ENCODE data around the gene TRIM26. TPM values are rescaled to one million over a fixed set of nuclear protein-coding genes. Genes with fewer than 3 reads are reported as not detected.

TRIM26 gene
- total RNA-seq, 2 experiments from 2014 or later = 42.1 to 44.1 TPM

DNA sequence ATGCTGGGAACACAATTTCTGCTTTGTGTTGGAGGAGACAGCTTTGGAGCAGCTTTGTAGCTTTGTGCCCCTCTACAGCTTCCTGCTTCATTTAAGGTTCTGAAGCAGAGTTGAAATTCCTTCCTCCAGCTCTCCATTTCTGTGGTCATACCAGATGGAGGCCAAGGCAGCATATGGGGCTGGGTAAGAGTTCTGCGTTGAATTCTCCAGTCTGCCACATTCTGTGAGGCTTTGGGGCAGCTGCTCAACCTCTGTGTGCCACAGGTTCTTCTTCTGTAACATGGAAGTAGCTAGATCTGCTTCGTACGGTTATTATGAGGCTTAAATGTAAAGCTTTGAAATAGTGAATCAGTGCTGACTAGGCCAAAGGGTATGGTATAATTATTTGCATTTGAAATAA is 2.9 kb upstream of the TRIM26 start:
- Histone ChIP-seq H3K27me3 (ENCODE audit: control insufficient read depth in 1 of 2, insufficient read depth in 2 of 2, low read length in 2 of 2) (no peaks in the 10 kb centered on the region), H3K4me3 (ENCODE audit: low read length) (no peak overlapping the region), H3K9me3 (ENCODE audit: control insufficient read depth in 1 of 2, insufficient read depth in 1 of 2, low read length in 2 of 2) (no peaks in the 10 kb centered on the region), H3K27ac (ENCODE audit: low read depth in 1 of 2, low read length in 2 of 2) (no peak overlapping the region), H3K4me1 (ENCODE audit: insufficient read depth, low read length) (peaks cover 24% of the 10 kb centered on the region), H3K36me3 (ENCODE audit: insufficient read depth, low read length) (no peaks in the 10 kb centered on the region)
- H3K27me3 Mint-ChIP-seq = no peaks in the 10 kb centered on the region
- peaks cover 13% of the 10 kb centered on the region for H3K36me3 Mint-ChIP-seq (ENCODE audit: low read depth)
- ChIA-PET CTCF (interaction anchor here (1.2 kb wide), 1 partner anchor 180 kb away, joined by 3 read pairs; no protein-coding TSS in a partner anchor), POLR2A (interaction anchor here (0.5 to 0.9 kb wide), 2 partner anchors 42 to 110 kb away, joined by 4 to 9 read pairs; partner anchors contain the start of gene TRIM39)
- peak overlapping the region; percentile 81 for H3K4me3 Mint-ChIP-seq
- TF ChIP-seq, protein P1, sequence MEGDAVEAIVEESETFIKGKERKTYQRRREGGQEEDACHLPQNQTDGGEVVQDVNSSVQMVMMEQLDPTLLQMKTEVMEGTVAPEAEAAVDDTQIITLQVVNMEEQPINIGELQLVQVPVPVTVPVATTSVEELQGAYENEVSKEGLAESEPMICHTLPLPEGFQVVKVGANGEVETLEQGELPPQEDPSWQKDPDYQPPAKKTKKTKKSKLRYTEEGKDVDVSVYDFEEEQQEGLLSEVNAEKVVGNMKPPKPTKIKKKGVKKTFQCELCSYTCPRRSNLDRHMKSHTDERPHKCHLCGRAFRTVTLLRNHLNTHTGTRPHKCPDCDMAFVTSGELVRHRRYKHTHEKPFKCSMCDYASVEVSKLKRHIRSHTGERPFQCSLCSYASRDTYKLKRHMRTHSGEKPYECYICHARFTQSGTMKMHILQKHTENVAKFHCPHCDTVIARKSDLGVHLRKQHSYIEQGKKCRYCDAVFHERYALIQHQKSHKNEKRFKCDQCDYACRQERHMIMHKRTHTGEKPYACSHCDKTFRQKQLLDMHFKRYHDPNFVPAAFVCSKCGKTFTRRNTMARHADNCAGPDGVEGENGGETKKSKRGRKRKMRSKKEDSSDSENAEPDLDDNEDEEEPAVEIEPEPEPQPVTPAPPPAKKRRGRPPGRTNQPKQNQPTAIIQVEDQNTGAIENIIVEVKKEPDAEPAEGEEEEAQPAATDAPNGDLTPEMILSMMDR (IDR thresholded peaks at IDR 0.05) = no peak
- intact Hi-C loops (cut with DNase I, micrococcal nuclease) = loop anchor here in 1 of 2 experiments (5.0 to 10.0 kb wide), 4 partner anchors 111 to 1979 kb away; partner anchors contain the start of genes ABCF1, GPSM3, PBX2 and TRIM39
- no peaks in the 10 kb centered on the region for H3K9me3 Mint-ChIP-seq
- no peak for ATAC-seq (ENCODE audit: poor library complexity)
- no peak for DNase-seq
- H3K4me1 Mint-ChIP-seq (ENCODE audit: low read depth) = peaks cover 41% of the 10 kb centered on the region
- H3K27ac Mint-ChIP-seq = peak overlapping the region; percentile 100

DNA sequence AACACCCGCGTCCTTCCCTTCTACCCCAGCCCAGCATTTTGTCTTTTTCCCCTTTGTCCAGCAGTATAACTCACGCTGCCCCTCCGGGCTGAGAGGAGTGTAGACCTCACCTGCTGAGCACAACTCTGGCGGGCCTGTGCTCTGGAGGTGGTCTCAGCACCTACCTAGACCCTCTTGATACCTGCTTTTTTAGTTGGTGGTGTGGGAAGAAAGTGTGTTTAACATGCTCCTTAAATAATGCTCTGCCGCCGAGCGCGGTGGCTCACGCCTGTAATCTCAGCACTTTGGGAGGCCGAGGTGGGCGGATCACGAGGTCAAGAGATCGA is 1.4 kb upstream of the TRIM26 start:
- Histone ChIP-seq H3K27me3 (ENCODE audit: control insufficient read depth in 1 of 2, insufficient read depth in 2 of 2, low read length in 2 of 2) (no peaks in the 10 kb centered on the region), H3K36me3 (ENCODE audit: insufficient read depth, low read length) (no peaks in the 10 kb centered on the region), H3K27ac (ENCODE audit: low read depth in 1 of 2, low read length in 2 of 2) (peak overlapping the region; percentile 98 to 99), H3K4me1 (ENCODE audit: insufficient read depth, low read length) (peaks cover 36% of the 10 kb centered on the region), H3K4me3 (ENCODE audit: low read length) (peak overlapping the region; percentile 90), H3K9me3 (ENCODE audit: control insufficient read depth in 1 of 2, insufficient read depth in 1 of 2, low read length in 2 of 2) (no peaks in the 10 kb centered on the region)
- H3K9me3 Mint-ChIP-seq = no peaks in the 10 kb centered on the region
- TF ChIP-seq, protein P1 (IDR thresholded peaks at IDR 0.05) = no peak
- peaks cover 18% of the 10 kb centered on the region for H3K36me3 Mint-ChIP-seq (ENCODE audit: low read depth)
- ATAC-seq (ENCODE audit: poor library complexity) (no peak), DNase-seq (no peak)
- H3K4me1 Mint-ChIP-seq (ENCODE audit: low read depth) = peaks cover 52% of the 10 kb centered on the region
- peak overlapping the region; percentile 100 for H3K27ac Mint-ChIP-seq
- intact Hi-C loops (cut with DNase I, micrococcal nuclease) = loop anchor here in 1 of 2 experiments (2.0 to 10.0 kb wide), 5 partner anchors 44 to 1980 kb away; partner anchors contain the start of genes ABCF1, GPSM3, PBX2 and PPP1R11
- CTCF ChIA-PET = interaction anchor here (0.6 kb wide), 1 partner anchor 26 kb away, joined by 3 read pairs; no protein-coding TSS in a partner anchor
- POLR2A ChIA-PET = interaction anchor here (0.5 to 3.4 kb wide), 13 partner anchors 9 to 506 kb away, joined by 3 to 61 read pairs (median 5); partner anchors contain the start of genes PPP1R11, PRR3 and TRIM39
- peak overlapping the region; percentile 96 for H3K4me3 Mint-ChIP-seq
- no peaks in the 10 kb centered on the region for H3K27me3 Mint-ChIP-seq

- peak overlapping the region; percentile 90 for H3K4me3 ChIP-seq (ENCODE audit: low read length)
- no peaks in the 10 kb centered on the region for H3K36me3 ChIP-seq (ENCODE audit: insufficient read depth, low read length)
- Mint-ChIP-seq H3K27ac (peak overlapping the region; percentile 100), H3K9me3 (no peaks in the 10 kb centered on the region), H3K4me1 (ENCODE audit: low read depth) (peaks cover 49% of the 10 kb centered on the region), H3K36me3 (ENCODE audit: low read depth) (peaks cover 18% of the 10 kb centered on the region), H3K4me3 (peak overlapping the region; percentile 96), H3K27me3 (no peaks in the 10 kb centered on the region)
- no peaks in the 10 kb centered on the region for H3K9me3 ChIP-seq (ENCODE audit: control insufficient read depth in 1 of 2, insufficient read depth in 1 of 2, low read length in 2 of 2)
- intact Hi-C loops (cut with DNase I, micrococcal nuclease) = loop anchor here (1.0 to 10.0 kb wide), 7 partner anchors 45 to 1981 kb away; partner anchors contain the start of genes ABCF1 (in 1 of the 2), GPSM3 (in 1 of the 2), PBX2 (in 1 of the 2) and PPP1R11 (in 1 of the 2)
- H3K27me3 ChIP-seq (ENCODE audit: control insufficient read depth in 1 of 2, insufficient read depth in 2 of 2, low read length in 2 of 2) = no peaks in the 10 kb centered on the region
- ChIA-PET CTCF (interaction anchor here (0.6 kb wide), 1 partner anchor 27 kb away, joined by 3 read pairs; no protein-coding TSS in a partner anchor), POLR2A (interaction anchor here (0.5 to 3.4 kb wide), 22 partner anchors 9 to 564 kb away, joined by 3 to 61 read pairs (median 4); partner anchors contain the start of genes PPP1R11, PRR3, RPP21 and TRIM39)
- DNase-seq (peak; percentile 50 to 91 (median 70)), ATAC-seq (ENCODE audit: poor library complexity) (peak; percentile 49)
- H3K4me1 ChIP-seq (ENCODE audit: insufficient read depth, low read length) = peaks cover 37% of the 10 kb centered on the region
- TF ChIP-seq, protein P1 (IDR thresholded peaks at IDR 0.05) = no peak
- H3K27ac ChIP-seq (ENCODE audit: low read depth in 1 of 2, low read length in 2 of 2) = peak overlapping the region; percentile 98 to 99
These were observed 901 bp upstream of the TRIM26 start for GRCh38 chr6:30213957-30214656.

Measured in CD4-positive, alpha-beta T cell (primary cell).